IMR-90 (cell line): ENCODE data around the gene HS2ST1. TPM values are rescaled to one million over a fixed set of nuclear protein-coding genes. Genes with fewer than 3 reads are reported as not detected.

Experiments used
- ATAC-seq: fragments of 200-7000 bp; cut with Tn5 transposase; 2 replicates; pipeline ENCODE4 v1.9.1; 2020; ENCODE audit warnings: low read depth, mild to moderate bottlenecking, moderate library complexity
- BruUV-seq: library from RNA; stranded (reverse); fragments of 400-500 nt; replicated peaks from 2 replicates; lab custom pipeline; 2021; lab: Mats Ljungman, UMichigan
- CTCF ChIA-PET: fragments of 300-600 bp; formaldehyde crosslinking; extraction: SDS; loops from one replicate; lab custom pipeline; 2021; ENCODE audit warnings: antibody characterized with exemption; lab: Yijun Ruan, JAX
- POLR2A ChIA-PET: fragments of 300-600 bp; sonication (Branson Sonifier 250); formaldehyde crosslinking; loops from one replicate; lab custom pipeline; 2022; ENCODE audit warnings: antibody characterized with exemption; ENCODE audit not compliant: unreplicated experiment; lab: Charles Lee
- DNase-seq: peaks from one replicate; pipeline ENCODE4 v3.0.0; 2013
- H2AFZ ChIP-seq: replicated peaks from 2 replicates; pipeline ENCODE3; 2013; ENCODE audit warnings: low read length, mild to moderate bottlenecking; ENCODE audit not compliant: poor library complexity
- H2AK5ac ChIP-seq: 2 replicates; pipeline ENCODE4 v1.6.1; 2013; ENCODE audit warnings: low read depth, low read length, inconsistent platforms
- H2AK9ac ChIP-seq: replicated peaks from 2 replicates; pipeline ENCODE3; 2013; ENCODE audit warnings: mild to moderate bottlenecking, low read depth, low read length, moderate library complexity; ENCODE audit not compliant: poor library complexity
- H2BK120ac ChIP-seq: 2 replicates; pipeline ENCODE4 v1.6.1; 2013; ENCODE audit warnings: low read depth, low read length, inconsistent platforms
- H2BK15ac ChIP-seq: 3 replicates; pipeline ENCODE4 v1.6.1; 2013; ENCODE audit warnings: low read depth, low read length, inconsistent platforms
- H2BK20ac ChIP-seq: 2 replicates; pipeline ENCODE4 v1.6.1; 2013; ENCODE audit warnings: low read depth, mild to moderate bottlenecking, inconsistent platforms, low read length, moderate library complexity
- H2BK5ac ChIP-seq: 2 replicates; pipeline ENCODE4 v1.6.1; 2013; ENCODE audit warnings: mild to moderate bottlenecking, low read depth, low read length, inconsistent platforms; ENCODE audit not compliant: poor library complexity, severe bottlenecking
- H3K14ac ChIP-seq: replicated peaks from 2 replicates; pipeline ENCODE4 v1.6.1; 2013; ENCODE audit warnings: low read depth, low read length, inconsistent platforms
- H3K18ac ChIP-seq: 2 replicates; pipeline ENCODE4 v1.6.1; 2013; ENCODE audit warnings: low read depth, low read length, control low read depth
- H3K23ac ChIP-seq: 2 replicates; pipeline ENCODE4 v1.6.1; 2013; ENCODE audit warnings: low read depth, low read length, inconsistent platforms
- H3K27ac ChIP-seq: 2 replicates; pipeline ENCODE4 v1.5.1; 2013; ENCODE audit warnings: mild to moderate bottlenecking, control low read depth, low read length; ENCODE audit not compliant: insufficient read depth
- H3K27me3 ChIP-seq: 2 replicates; pipeline ENCODE4 v1.6.1; 2013; ENCODE audit warnings: low read length; ENCODE audit not compliant: control insufficient read depth, insufficient read depth
- H3K36me3 ChIP-seq: 2 replicates; pipeline ENCODE4 v1.6.1; 2013; ENCODE audit warnings: low read length, mixed read lengths; ENCODE audit not compliant: control insufficient read depth, insufficient read depth
- H3K4ac ChIP-seq: 2 replicates; pipeline ENCODE4 v1.6.1; 2013; ENCODE audit warnings: low read depth, low read length, inconsistent platforms
- H3K4me1 ChIP-seq: 2 replicates; pipeline ENCODE4 v1.6.1; 2013; ENCODE audit warnings: low read length, mixed read lengths; ENCODE audit not compliant: control insufficient read depth, insufficient read depth
- H3K4me2 ChIP-seq: 2 replicates; pipeline ENCODE4 v1.6.1; 2013; ENCODE audit warnings: low read depth, mild to moderate bottlenecking, control low read depth, low read length, moderate library complexity
- H3K4me3 ChIP-seq: 2 replicates; pipeline ENCODE4 v1.5.1; 2013; ENCODE audit warnings: low read depth, mild to moderate bottlenecking, control low read depth, low read length, moderate library complexity; ENCODE audit not compliant: insufficient read depth
- H3K56ac ChIP-seq: 2 replicates; pipeline ENCODE4 v1.6.1; 2013; ENCODE audit warnings: low read length, inconsistent platforms; ENCODE audit not compliant: insufficient read depth; ENCODE audit errors: extremely low read depth
- H3K79me1 ChIP-seq, 2 experiments: 2 replicates each; pipeline ENCODE4 v1.6.1; 2013; ENCODE audit warnings: low read length in 2 of 2, inconsistent platforms in 1 of 2, low read depth in 1 of 2
- H3K9ac ChIP-seq: 2 replicates; pipeline ENCODE4 v1.6.1; 2013; ENCODE audit warnings: low read depth, low read length, control low read depth
- H3K9me1 ChIP-seq: 2 replicates; pipeline ENCODE4 v1.6.1; 2013; ENCODE audit warnings: low read length, inconsistent platforms; ENCODE audit not compliant: insufficient read depth
- H3K9me3 ChIP-seq: 2 replicates; pipeline ENCODE4 v1.6.1; 2013; ENCODE audit warnings: low read length; ENCODE audit not compliant: control insufficient read depth, insufficient read depth
- H4K20me1 ChIP-seq: 2 replicates; pipeline ENCODE4 v1.6.1; 2013; ENCODE audit warnings: low read length, inconsistent platforms; ENCODE audit not compliant: insufficient read depth
- H4K5ac ChIP-seq: 2 replicates; pipeline ENCODE4 v1.6.1; 2013; ENCODE audit warnings: mild to moderate bottlenecking, low read depth, low read length, control low read depth
- H4K8ac ChIP-seq, 2 experiments: 2 replicates each; pipeline ENCODE4 v1.6.1; 2013; ENCODE audit warnings: low read depth in 2 of 2, low read length in 2 of 2, control low read depth in 1 of 2, inconsistent platforms in 1 of 2
- H4K91ac ChIP-seq: 2 replicates; pipeline ENCODE4 v1.6.1; 2013; ENCODE audit warnings: low read depth, low read length, inconsistent platforms; ENCODE audit not compliant: insufficient read depth
- CEBPB ChIP-seq: IDR thresholded peaks from 2 replicates; pipeline ENCODE4 v1.6.1; 2012; ENCODE audit warnings: low read depth, low read length, improper control_type of control experiment
- FOS ChIP-seq: fragments of 150-350 bp; IDR thresholded peaks from 2 replicates; pipeline ENCODE4 v1.6.1; 2016; ENCODE audit warnings: low read depth, low read length
- MXI1 ChIP-seq: IDR thresholded peaks from 2 replicates; pipeline ENCODE4 v1.6.1; 2012; ENCODE audit warnings: low read depth, mild to moderate bottlenecking, low read length, moderate library complexity, borderline replicate concordance
- WGBS, 2 experiments: methylation state at CpG; one replicate each; pipeline versions ENCODE4 v1.1.5 to v1.1.7; 2013; ENCODE audit warnings: missing lambda C conversion rate in 2 of 2; ENCODE audit not compliant: insufficient read length in 1 of 2; ENCODE audit errors: extremely low coverage in 2 of 2; 5-methylcytosine and 5-hydroxymethylcytosine counted together
- dilution Hi-C: fragments of 300-500 bp; cut with HindIII; formaldehyde crosslinking; loops from one replicate; pipeline ENCODE4 v1.14.3; 2018; ENCODE audit warnings: low sequenced_read_pairs; ENCODE audit not compliant: unreplicated experiment
- in situ Hi-C: fragments of 300-500 bp; cut with MboI; formaldehyde crosslinking; loops from 3 replicates; pipeline ENCODE4 v1.14.3; 2019; ENCODE audit warnings: low sequenced_read_pairs, inconsistent platforms, mixed read lengths
- intact Hi-C: fragments of 100-400 bp; cut with micrococcal nuclease; formaldehyde crosslinking; loops from 2 replicates; pipeline ENCODE4 v1.10.0; 2022
- polyA plus RNA-seq, 3 experiments: library from polyadenylated mRNA; depleted of rRNA; stranded (reverse); fragments of >200 nt; gene quantifications; 2 replicates each; pipeline ENCODE4 v1.2.3, GENCODE V29; 2012; ENCODE audit warnings: low replicate concordance in 1 of 3
- total RNA-seq: library from RNA; depleted of rRNA; stranded (reverse); fragments of >200 nt; gene quantifications from 2 replicates; pipeline ENCODE4 v1.2.3, GENCODE V29; 2012

Gene HS2ST1
- total and polyA plus RNA-seq, 2 of the 4 experiments (the other 2 are of a cell fraction), result 7.8 to 13.1 TPM

DNA sequence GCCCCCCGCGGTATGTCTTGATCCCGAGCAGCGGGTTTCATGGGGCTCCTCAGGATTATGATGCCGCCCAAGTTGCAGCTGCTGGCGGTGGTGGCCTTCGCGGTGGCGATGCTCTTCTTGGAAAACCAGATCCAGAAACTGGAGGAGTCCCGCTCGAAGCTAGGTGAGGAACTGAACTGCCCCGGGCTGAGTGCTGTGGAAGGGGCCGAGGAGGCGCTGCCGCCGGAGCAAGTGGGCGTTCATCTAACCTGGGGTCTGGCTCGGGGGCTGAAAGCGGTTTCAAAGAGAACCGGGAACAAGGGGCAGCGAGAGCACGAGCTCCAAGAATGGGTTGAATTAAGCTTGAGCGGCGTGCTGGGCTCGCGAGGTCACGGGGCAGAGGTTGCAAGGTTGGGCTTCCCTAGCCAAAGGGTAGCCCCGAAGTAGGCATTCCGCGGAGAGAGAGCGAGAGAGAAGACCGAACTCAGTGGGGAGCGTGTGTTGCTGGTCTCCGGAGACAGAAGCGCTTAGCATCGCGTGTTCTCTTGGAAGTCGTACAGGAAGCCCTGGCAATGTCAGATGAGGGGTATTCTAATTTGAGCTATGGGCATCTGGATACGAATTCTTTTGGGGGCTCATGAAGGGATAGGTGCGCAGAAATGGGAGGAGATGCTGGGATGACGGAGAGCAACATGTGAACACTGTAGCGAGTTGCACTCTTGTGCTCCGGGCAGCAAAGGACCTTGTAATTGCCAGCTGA lies 732 bp downstream of the HS2ST1 start:
- Histone ChIP-seq H2BK120ac (no peak overlapping the region), H3K27ac (peak overlapping the region; percentile 76), H4K8ac (peak overlapping the region in 1 of 2 experiments; percentile 24; a peak in 1 of 4 replicates), H4K5ac (no peak overlapping the region), H3K4ac (peak overlapping the region; percentile 8; the same call in 1 of the 2 replicates), H3K18ac (no peak overlapping the region), H3K9me1 (no peaks in the 10 kb centered on the region), H2AK5ac (no peak overlapping the region), H2BK20ac (no peak overlapping the region), H3K56ac (peak overlapping the region; percentile 63; the same call in 1 of the 2 replicates), H2AK9ac (peak overlapping the region; percentile 98), H3K4me3 (peak overlapping the region; percentile 85), H4K91ac (no peak overlapping the region), H3K14ac (peak overlapping the region; percentile 85), H2AFZ (peak overlapping the region; percentile 92), H2BK15ac (no peak overlapping the region; the same call in 2 of the 3 replicates), H2BK5ac (peak overlapping the region; percentile 18), H3K23ac (peak overlapping the region; percentile 99), H3K79me1 (peaks cover 5 to 37% of the 10 kb centered on the region in 2 experiments; a peak in 3 of 4 replicates), H4K20me1 (peaks cover 35% of the 10 kb centered on the region), H3K27me3 (no peaks in the 10 kb centered on the region), H3K4me1 (peaks cover 4% of the 10 kb centered on the region; the same call in 1 of the 2 replicates), H3K9me3 (no peaks in the 10 kb centered on the region), H3K4me2 (peak overlapping the region; percentile 93), H3K36me3 (no peaks in the 10 kb centered on the region), H3K9ac (peak overlapping the region; percentile 62)
- DNase-seq (peak; percentile 53), ATAC-seq (peak; percentile 7)
- dilution Hi-C loops, result no loop called here
- 0% methylated on average over 35 of the region's 43 CpGs; no CpG with 5 or more reads in 1 of the 2 experiments for WGBS, 2 experiments
- ChIA-PET POLR2A (no interaction called here), CTCF (interaction anchor here (0.8 to 1.6 kb wide), 3 partner anchors 19 to 168 kb away, joined by 3 to 5 read pairs (median 4); no protein-coding TSS in a partner anchor)
- in situ Hi-C loops, result no loop called here
- no peak for TF ChIP-seq CEBPB
- TF ChIP-seq MXI1, result peak; percentile 11; the same call in 1 of the 2 replicates
- no peak for TF ChIP-seq FOS
- intact Hi-C loops, result loop anchor here (2.0 to 5.0 kb wide), 4 partner anchors 37 to 162 kb away; no protein-coding TSS in a partner anchor
- no TSS peak for BruUV-seq
